Parathyroid adenoma (tissue), 2 donors: ENCODE results near the gene CLRN1.
A peak's percentile ranks its signal among the peaks of the same experiment; 100 is the strongest.

Source experiments
- H2AFZ ChIP-seq: fragments of 300-600 bp; sonication (generic); one replicate; pipeline ENCODE4 v1.7.0; 2017; ENCODE audit warnings: antibody characterized with exemption, mild to moderate bottlenecking
- H3K27ac ChIP-seq: fragments of 300-600 bp; sonication (generic); one replicate; pipeline ENCODE4 v1.7.0; 2017
- H3K27me3 ChIP-seq: fragments of 300-600 bp; sonication (generic); one replicate; pipeline ENCODE4 v1.7.0; 2017; ENCODE audit warnings: low read length; ENCODE audit not compliant: control insufficient read depth, insufficient read depth
- H3K36me3 ChIP-seq: fragments of 300-600 bp; sonication (generic); one replicate; pipeline ENCODE4 v1.7.0; 2017; ENCODE audit warnings: low read length; ENCODE audit not compliant: control insufficient read depth, insufficient read depth
- H3K4me1 ChIP-seq: fragments of 300-600 bp; sonication (generic); one replicate; pipeline ENCODE4 v1.7.0; 2017; ENCODE audit warnings: control low read depth
- H3K4me2 ChIP-seq: fragments of 300-600 bp; sonication (generic); one replicate; pipeline ENCODE4 v1.7.0; 2017; ENCODE audit warnings: low read length
- H3K4me3 ChIP-seq: fragments of 300-600 bp; sonication (generic); one replicate; pipeline ENCODE4 v1.7.0; 2017; ENCODE audit warnings: low read depth, low read length
- H3K79me2 ChIP-seq: fragments of 300-600 bp; sonication (generic); one replicate; pipeline ENCODE4 v1.7.0; 2017; ENCODE audit warnings: control low read depth
- H3K9ac ChIP-seq: fragments of 300-600 bp; sonication (generic); one replicate; pipeline ENCODE4 v1.7.0; 2017; ENCODE audit warnings: mild to moderate bottlenecking
- H3K9me3 ChIP-seq: fragments of 300-600 bp; sonication (generic); one replicate; pipeline ENCODE4 v1.7.0; 2017; ENCODE audit warnings: low read length; ENCODE audit not compliant: control insufficient read depth
- TF ChIP-seq, protein P1 (sequence below): fragments of 300-600 bp; sonication (generic); IDR thresholded peaks from one replicate; pipeline ENCODE4 v1.7.0; 2017; ENCODE audit warnings: antibody characterized with exemption, mild to moderate bottlenecking
- donor health status: primary hyperparathyroidism.

CLRN1 gene

DNA sequence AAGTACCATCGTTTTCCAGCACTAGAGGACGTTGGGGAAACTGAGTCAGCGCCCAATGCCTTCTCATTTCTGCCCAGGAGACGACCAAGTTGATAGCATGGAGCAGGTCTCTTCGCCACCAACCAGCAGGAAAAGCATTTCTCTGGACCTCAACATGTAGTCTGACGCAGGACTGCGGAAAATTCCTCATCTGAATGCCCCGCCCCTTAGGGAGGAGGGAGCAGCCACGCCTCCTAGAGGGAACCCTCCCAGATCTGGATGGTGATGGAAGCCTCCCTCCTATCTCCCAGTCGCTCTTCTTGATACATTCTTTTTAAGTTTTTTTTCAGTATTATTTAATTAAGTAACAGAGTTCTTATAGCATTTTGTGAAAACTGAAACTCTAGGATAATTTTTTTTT is 49.9 kb downstream of the CLRN1 start:
- TF ChIP-seq, protein P1, sequence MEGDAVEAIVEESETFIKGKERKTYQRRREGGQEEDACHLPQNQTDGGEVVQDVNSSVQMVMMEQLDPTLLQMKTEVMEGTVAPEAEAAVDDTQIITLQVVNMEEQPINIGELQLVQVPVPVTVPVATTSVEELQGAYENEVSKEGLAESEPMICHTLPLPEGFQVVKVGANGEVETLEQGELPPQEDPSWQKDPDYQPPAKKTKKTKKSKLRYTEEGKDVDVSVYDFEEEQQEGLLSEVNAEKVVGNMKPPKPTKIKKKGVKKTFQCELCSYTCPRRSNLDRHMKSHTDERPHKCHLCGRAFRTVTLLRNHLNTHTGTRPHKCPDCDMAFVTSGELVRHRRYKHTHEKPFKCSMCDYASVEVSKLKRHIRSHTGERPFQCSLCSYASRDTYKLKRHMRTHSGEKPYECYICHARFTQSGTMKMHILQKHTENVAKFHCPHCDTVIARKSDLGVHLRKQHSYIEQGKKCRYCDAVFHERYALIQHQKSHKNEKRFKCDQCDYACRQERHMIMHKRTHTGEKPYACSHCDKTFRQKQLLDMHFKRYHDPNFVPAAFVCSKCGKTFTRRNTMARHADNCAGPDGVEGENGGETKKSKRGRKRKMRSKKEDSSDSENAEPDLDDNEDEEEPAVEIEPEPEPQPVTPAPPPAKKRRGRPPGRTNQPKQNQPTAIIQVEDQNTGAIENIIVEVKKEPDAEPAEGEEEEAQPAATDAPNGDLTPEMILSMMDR, result no peak
- Histone ChIP-seq H2AFZ (no peak overlapping the region), H3K4me3 (no peak overlapping the region), H3K4me2 (no peak overlapping the region), H3K4me1 (peaks cover 24% of the 10 kb centered on the region), H3K27ac (no peak overlapping the region), H3K79me2 (no peaks in the 10 kb centered on the region), H3K9me3 (no peaks in the 10 kb centered on the region), H3K9ac (no peak overlapping the region), H3K36me3 (no peaks in the 10 kb centered on the region), H3K27me3 (no peaks in the 10 kb centered on the region)

GRCh38 chr3:150921209-150921608 is 51.3 kb downstream of the CLRN1 start:
- Histone ChIP-seq H3K9me3 (no peaks in the 10 kb centered on the region), H3K4me2 (no peak overlapping the region), H3K36me3 (no peaks in the 10 kb centered on the region), H3K27me3 (no peaks in the 10 kb centered on the region), H3K9ac (no peak overlapping the region), H3K79me2 (no peaks in the 10 kb centered on the region), H2AFZ (no peak overlapping the region), H3K4me3 (no peak overlapping the region), H3K4me1 (peaks cover 24% of the 10 kb centered on the region), H3K27ac (no peak overlapping the region)
- TF ChIP-seq, protein P1, result no peak

- H3K36me3 ChIP-seq, result no peaks in the 10 kb centered on the region
- H3K9ac ChIP-seq, result no peak overlapping the region
- TF ChIP-seq, protein P1, result no peak
- H3K4me2 ChIP-seq, result no peak overlapping the region
- H3K27me3 ChIP-seq, result no peaks in the 10 kb centered on the region
- H3K79me2 ChIP-seq, result no peaks in the 10 kb centered on the region
- H2AFZ ChIP-seq, result no peak overlapping the region
- H3K4me3 ChIP-seq, result no peak overlapping the region
- no peaks in the 10 kb centered on the region for H3K9me3 ChIP-seq
- no peak overlapping the region for H3K27ac ChIP-seq
- H3K4me1 ChIP-seq, result peaks cover 24% of the 10 kb centered on the region
Measured at GRCh38 chr3:150920236-150920635, 52.3 kb downstream of the CLRN1 start.

GRCh38 chr3:150917951-150918350 is 54.6 kb downstream of the CLRN1 start:
- Histone ChIP-seq H3K79me2 (no peaks in the 10 kb centered on the region), H3K36me3 (no peaks in the 10 kb centered on the region), H3K9me3 (no peaks in the 10 kb centered on the region), H3K4me3 (no peak overlapping the region), H3K4me1 (peaks cover 24% of the 10 kb centered on the region), H3K9ac (no peak overlapping the region), H2AFZ (peak overlapping the region; percentile 25), H3K27me3 (no peaks in the 10 kb centered on the region), H3K4me2 (no peak overlapping the region), H3K27ac (no peak overlapping the region)
- TF ChIP-seq, protein P1, result no peak

DNA sequence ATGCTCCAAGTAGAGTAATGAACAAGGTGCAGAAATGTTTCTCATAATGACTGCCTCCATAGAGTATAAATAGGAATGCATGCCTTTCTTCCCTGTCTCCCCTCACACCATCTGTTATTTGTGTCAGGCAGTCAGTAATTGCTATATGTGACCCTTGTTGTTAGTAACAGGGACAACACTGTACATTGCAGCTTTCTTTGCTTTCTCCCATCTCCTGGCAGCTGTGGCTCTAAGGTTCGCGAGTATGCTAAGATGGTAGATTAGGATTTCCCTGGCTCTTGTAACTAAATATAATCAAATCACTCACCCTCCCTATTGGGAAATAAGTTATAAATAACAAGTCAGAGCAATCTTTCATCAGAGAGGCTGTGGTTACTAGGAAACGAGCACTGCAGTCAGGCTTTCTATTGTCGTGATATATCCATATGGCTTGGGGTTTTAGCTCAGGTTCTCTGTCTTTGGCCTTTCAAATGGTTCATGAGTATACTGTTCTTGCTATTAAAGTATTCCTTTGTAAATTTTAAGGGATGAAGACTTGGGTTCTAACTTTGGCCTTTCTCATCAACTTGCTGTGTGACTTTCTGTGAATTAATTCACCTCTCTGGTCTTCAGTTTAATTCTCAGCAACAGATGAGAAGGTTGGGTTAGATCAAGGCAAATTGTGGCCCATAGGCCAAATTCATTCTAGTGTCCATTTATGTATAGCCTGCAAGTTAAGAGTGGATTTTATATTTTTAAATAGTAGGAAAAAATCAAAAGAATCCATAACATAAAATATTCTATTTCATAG is 59.2 kb downstream of the CLRN1 start:
- Histone ChIP-seq H3K27ac (no peak overlapping the region), H2AFZ (no peak overlapping the region), H3K79me2 (no peaks in the 10 kb centered on the region), H3K36me3 (no peaks in the 10 kb centered on the region), H3K9ac (no peak overlapping the region), H3K27me3 (no peaks in the 10 kb centered on the region), H3K9me3 (no peaks in the 10 kb centered on the region), H3K4me3 (no peak overlapping the region), H3K4me2 (no peak overlapping the region), H3K4me1 (peaks cover 6% of the 10 kb centered on the region)
- TF ChIP-seq, protein P1, result no peak
